Right lobe of liver (tissue), 6 donors: Measurements from ENCODE around the gene SMIM11. TPM values are rescaled to one million over a fixed set of nuclear protein-coding genes. Genes with fewer than 3 reads are reported as not detected.
A peak's percentile ranks its signal among the peaks of the same experiment; 100 is the strongest.
"Not testable (repeated sequence)": the region's sequence is repeated elsewhere in the genome, so short reads cannot be mapped to it uniquely, and the experiment has no call there.

Experiments
- ATAC-seq, 4 donors: fragments of 200-7000 bp; cut with Tn5 transposase; one replicate each; pipeline ENCODE4 v1.9.1; 2020; ENCODE audit warnings: mild to moderate bottlenecking in 4 of 4, moderate library complexity in 4 of 4
- DNase-seq, 3 donors: peaks; one replicate each; pipeline ENCODE4 v3.0.0-alpha.2; 2020
- H3K27ac ChIP-seq, 3 donors: fragments of 200-600 bp; one replicate each; pipeline ENCODE4 v1.8.0; 2022
- H3K27me3 ChIP-seq, 2 donors: fragments of 200-600 bp; one replicate each; pipeline ENCODE4 v1.8.0; 2022
- H3K36me3 ChIP-seq, 4 donors: fragments of 200-600 bp; sonication (generic) in 1 of 4; one replicate each; pipeline versions ENCODE4 v1.5.1 to v1.8.0; 2017 to 2022; ENCODE audit warnings: control low read depth in 1 of 4
- H3K4me1 ChIP-seq, 4 donors: fragments of 200-600 bp; sonication (generic) in 1 of 4; one replicate each; pipeline versions ENCODE4 v1.5.1 to v1.8.0; 2017 to 2022; ENCODE audit warnings: control low read depth in 1 of 4
- H3K4me3 ChIP-seq, 3 donors: fragments of 200-600 bp; one replicate each; pipeline ENCODE4 v1.8.0; 2022
- H3K9me3 ChIP-seq, 4 donors: fragments of 200-600 bp; sonication (generic) in 1 of 4; one replicate each; pipeline versions ENCODE4 v1.5.1 to v1.8.0; 2017 to 2022; ENCODE audit warnings: control low read depth in 1 of 4
- WGBS: methylation state at CpG from one replicate; pipeline ENCODE4 v1.1.6; 2018; ENCODE audit warnings: low coverage, low lambda C conversion rate; ENCODE audit not compliant: insufficient coverage; ENCODE audit errors: missing lambda C conversion rate; 5-methylcytosine and 5-hydroxymethylcytosine counted together
- intact Hi-C, 2 donors: fragments of 100-400 bp; cut with DNase I; formaldehyde crosslinking; loops; one replicate each; pipeline versions ENCODE4 v1.11.2 to v1.14.1; 2022
- total RNA-seq, 6 experiments: library from RNA; depleted of rRNA in 2 of 6; stranded (reverse); fragments of >200 nt in 2 of 6; fragmentation: NEBNext Ultra II Directional in 3 of 6; extraction: Animal tissue kit (Norgen Biotek cat#: 25700) in 3 of 6; gene quantifications; one replicate each; pipeline versions ENCODE4 v1.1.0 to v1.2.4, GENCODE V29; 2016 to 2023
- donor health status: DM: no; HTN: yes; CAD: no.
- donor health status: DM: no; HTN: no; CAD: no.
- donor health status: DM: no; HTN: no; CAD: no.
- donor health status: DM: no; HTN: yes; CAD: no.
- donor health status: DM: no; HTN: yes; CAD: no.

Gene SMIM11
- total RNA-seq, 6 experiments from 2014 or later: 0.51 to 12.3 (median 4.6) TPM

- DNase-seq, H3K9me3 ChIP-seq, H3K27me3 ChIP-seq, H3K36me3 ChIP-seq, H3K27ac ChIP-seq, H3K4me1 ChIP-seq, intact Hi-C loops, ATAC-seq, H3K4me3 ChIP-seq: not testable (repeated sequence)
- WGBS: no CpG with 5 or more reads among the region's 5 CpGs
Observed at GRCh38 chr21:34417448-34418077, 42.3 kb downstream of the SMIM11 start.

GRCh38 chr21:34423805-34424204 lies 48.5 kb downstream of the SMIM11 start, which contains the start of gene SMIM34:
Gene SMIM34 (minus strand): TSS chr21:34423951. CDS start chr21:34423839, 112 bp downstream.
- H3K4me1 ChIP-seq, DNase-seq, H3K9me3 ChIP-seq, ATAC-seq, H3K4me3 ChIP-seq, intact Hi-C loops, H3K36me3 ChIP-seq, H3K27ac ChIP-seq, H3K27me3 ChIP-seq: not testable (repeated sequence)
- no CpG with 5 or more reads among the region's 4 CpGs for WGBS

GRCh38 chr21:34427339-34427738 lies 52.0 kb downstream of the SMIM11 start:
- no CpG with 5 or more reads among the region's 8 CpGs for WGBS
- H3K27me3 ChIP-seq, DNase-seq, H3K36me3 ChIP-seq, H3K27ac ChIP-seq, intact Hi-C loops, H3K4me3 ChIP-seq, H3K9me3 ChIP-seq, H3K4me1 ChIP-seq: not testable (repeated sequence)
- peak; percentile 27 to 69 (median 48) for ATAC-seq

- DNase-seq, ATAC-seq, H3K9me3 ChIP-seq, H3K4me3 ChIP-seq, H3K36me3 ChIP-seq, H3K27ac ChIP-seq, H3K4me1 ChIP-seq, H3K27me3 ChIP-seq, intact Hi-C loops: not testable (repeated sequence)
- WGBS: no CpG with 5 or more reads among the region's 6 CpGs
Observed at GRCh38 chr21:34428441-34428840, 53.1 kb downstream of the SMIM11 start.

- ATAC-seq: peak; percentile 70 to 84 (median 76)
- H3K9me3 ChIP-seq, H3K27me3 ChIP-seq, H3K36me3 ChIP-seq, intact Hi-C loops, H3K4me1 ChIP-seq, H3K4me3 ChIP-seq, DNase-seq, H3K27ac ChIP-seq: not testable (repeated sequence)
- no CpG with 5 or more reads among the region's 5 CpGs for WGBS
Observed at GRCh38 chr21:34429710-34430109, 54.4 kb downstream of the SMIM11 start.

Other genes with a start within 250 kb of the SMIM11 start
- not detected for gene KCNE2, start 11.5 kb upstream of the SMIM11 start, total RNA-seq
- gene SMIM34, start 48.4 kb downstream of the SMIM11 start, total RNA-seq: not detected
- 1 to 10 TPM; 1.3 to 5.4 (median 2.3) TPM for gene KCNE1, start 136.7 kb downstream of the SMIM11 start, total RNA-seq
- gene RCAN1, start 239.6 kb downstream of the SMIM11 start, total RNA-seq: 10 to 100 TPM; 34.3 to 71.0 (median 55.4) TPM